GM21528 (cell line): ENCODE data around the gene NOL6.
"Not testable (repeated sequence)": the region's sequence is repeated elsewhere in the genome, so short reads cannot be mapped to it uniquely, and the experiment has no call there.

Experiments
- ATAC-seq: cut with Tn5 transposase; IDR thresholded peaks from one replicate; pipeline ENCODE4 v1.9.1; 2021; ENCODE audit warnings: mild to moderate bottlenecking, moderate library complexity; ENCODE audit not compliant: unreplicated experiment, low FRiP score

NOL6 gene

GRCh38 chr9:33435821-33436277, 37.9 kb downstream of the NOL6 start:
- no peak for ATAC-seq

GRCh38 chr9:33434317-33435105, 39.2 kb downstream of the NOL6 start:
- no peak for ATAC-seq

- no peak for ATAC-seq
Observed at GRCh38 chr9:33433871-33434270, 39.9 kb downstream of the NOL6 start.

GRCh38 chr9:33431420-33431819, 42.3 kb downstream of the NOL6 start:
- no peak for ATAC-seq

- no peak for ATAC-seq
Observed at GRCh38 chr9:33430942-33431341, 42.8 kb downstream of the NOL6 start.

DNA sequence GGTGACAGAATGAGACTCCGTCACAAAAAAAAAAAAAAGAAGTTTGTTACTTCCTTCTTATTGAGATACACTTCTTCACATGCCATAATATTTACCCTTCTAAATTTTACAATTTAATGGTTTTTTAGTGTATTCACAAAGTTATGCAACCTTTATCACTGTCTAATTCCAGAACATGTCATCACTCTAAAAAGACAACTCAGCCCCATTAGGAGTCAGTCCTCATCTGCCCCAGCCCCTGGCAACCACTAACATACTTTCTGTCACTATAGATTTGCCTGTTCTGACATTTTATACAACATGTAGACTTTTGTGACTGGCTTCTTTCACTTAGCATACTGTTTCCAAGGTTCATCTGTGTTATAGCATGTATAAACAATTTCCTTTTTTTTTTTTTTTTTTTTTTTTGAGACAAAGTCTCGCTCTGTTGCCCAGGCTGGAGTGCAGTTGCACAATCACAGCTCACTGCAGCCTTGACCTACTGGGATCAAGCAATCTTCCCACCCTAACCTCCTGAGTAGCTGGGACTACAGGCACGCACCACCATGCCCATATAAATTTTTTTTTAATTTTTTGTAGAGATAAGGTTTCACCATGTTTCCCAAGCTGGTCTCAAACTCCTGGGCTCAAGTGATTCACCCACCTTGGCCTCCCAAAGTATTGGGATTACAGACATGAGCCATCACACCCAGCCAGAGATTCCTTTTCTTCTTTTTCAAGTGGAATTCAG, 44.3 kb downstream of the NOL6 start:
- ATAC-seq = no peak

- ATAC-seq = no peak
Observed at GRCh38 chr9:33426843-33427293, 46.9 kb downstream of the NOL6 start.

GRCh38 chr9:33425128-33425533, 48.6 kb downstream of the NOL6 start:
- no peak for ATAC-seq

- not testable (repeated sequence) for ATAC-seq
Observed at GRCh38 chr9:33424492-33424891, 49.2 kb downstream of the NOL6 start.

DNA sequence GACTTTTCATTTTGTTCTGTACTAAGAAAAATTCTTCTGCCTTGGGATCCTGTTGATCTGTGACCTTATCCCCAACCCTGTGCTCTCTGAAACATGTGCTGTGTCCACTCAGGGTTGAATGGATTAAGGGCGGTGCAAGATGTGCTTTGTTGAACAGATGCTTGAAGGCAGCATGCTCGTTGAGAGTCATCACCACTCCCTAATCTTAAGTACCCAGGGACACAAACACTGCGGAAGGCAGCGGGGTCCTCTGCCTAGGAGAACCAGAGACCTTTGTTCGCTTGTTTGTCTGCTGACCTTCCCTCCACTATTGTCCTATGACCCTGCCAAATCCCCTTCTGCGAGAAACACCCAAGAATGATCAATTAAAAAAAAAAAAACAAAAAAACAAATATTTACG, 49.7 kb downstream of the NOL6 start:
- ATAC-seq = not testable (repeated sequence)

DNA sequence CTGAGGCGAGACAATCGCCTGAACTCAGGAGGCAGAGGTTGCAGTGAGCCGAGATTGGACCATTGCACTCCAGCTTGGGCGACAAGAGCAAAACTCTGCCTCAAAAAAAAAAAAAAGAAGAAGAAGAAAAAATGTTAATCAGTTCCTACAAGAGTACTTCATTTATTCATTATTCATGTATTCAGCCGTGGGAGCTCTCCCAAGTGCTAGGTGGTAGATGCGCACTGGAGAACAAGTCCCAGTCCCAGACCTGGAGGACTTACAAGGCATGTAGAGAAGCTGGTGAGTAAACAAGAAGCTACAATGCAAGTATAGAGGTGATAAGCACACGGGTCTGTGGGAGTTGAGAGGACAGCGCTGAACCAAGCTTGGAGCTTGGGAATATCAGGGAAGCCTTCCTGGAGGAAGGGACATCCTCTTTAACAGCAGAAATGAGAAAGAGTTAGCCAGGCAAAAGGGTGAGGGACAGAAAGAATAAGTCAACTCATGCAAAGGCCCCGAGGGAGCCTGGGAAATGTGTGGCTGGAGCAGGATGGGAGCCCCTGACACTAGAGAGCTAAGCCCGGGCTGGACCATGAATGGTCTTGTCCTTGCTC, 53.9 kb downstream of the NOL6 start:
- no peak for ATAC-seq

- ATAC-seq = no peak
Observed at GRCh38 chr9:33418090-33418489, 55.6 kb downstream of the NOL6 start.

DNA sequence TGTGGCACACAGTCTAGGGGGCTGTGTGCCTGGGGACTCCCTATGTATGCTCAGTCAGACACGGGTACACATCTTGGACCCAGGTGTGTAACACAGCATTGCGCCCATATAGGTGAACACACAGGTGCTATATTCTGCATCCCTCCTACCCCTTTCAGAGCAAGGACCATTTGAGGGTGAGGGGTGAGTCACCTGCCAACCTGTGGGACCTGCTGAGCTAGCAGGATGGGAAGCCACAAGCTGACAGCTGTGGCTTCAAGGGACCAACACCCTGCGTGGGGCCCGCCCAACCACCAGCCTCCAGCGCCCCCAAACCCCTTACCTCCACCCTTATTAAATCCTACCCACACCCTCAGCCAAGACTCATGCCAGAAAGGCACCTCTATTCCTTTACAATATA, 56.7 kb downstream of the NOL6 start:
- no peak for ATAC-seq

- ATAC-seq = no peak
Observed at GRCh38 chr9:33415501-33416038, 58.2 kb downstream of the NOL6 start.

- ATAC-seq = no peak
Observed at GRCh38 chr9:33414889-33415500, 58.7 kb downstream of the NOL6 start.

- ATAC-seq = no peak
Observed at GRCh38 chr9:33414268-33414667, 59.5 kb downstream of the NOL6 start.
